Measurements from ENCODE around the gene TCTA. TPM values are rescaled to one million over a fixed set of nuclear protein-coding genes. Genes with fewer than 3 reads are reported as not detected.

TCTA gene
- total RNA-seq, 4 donors from 2014 or later: 24.6 to 52.9 (median 30.1) TPM

DNA sequence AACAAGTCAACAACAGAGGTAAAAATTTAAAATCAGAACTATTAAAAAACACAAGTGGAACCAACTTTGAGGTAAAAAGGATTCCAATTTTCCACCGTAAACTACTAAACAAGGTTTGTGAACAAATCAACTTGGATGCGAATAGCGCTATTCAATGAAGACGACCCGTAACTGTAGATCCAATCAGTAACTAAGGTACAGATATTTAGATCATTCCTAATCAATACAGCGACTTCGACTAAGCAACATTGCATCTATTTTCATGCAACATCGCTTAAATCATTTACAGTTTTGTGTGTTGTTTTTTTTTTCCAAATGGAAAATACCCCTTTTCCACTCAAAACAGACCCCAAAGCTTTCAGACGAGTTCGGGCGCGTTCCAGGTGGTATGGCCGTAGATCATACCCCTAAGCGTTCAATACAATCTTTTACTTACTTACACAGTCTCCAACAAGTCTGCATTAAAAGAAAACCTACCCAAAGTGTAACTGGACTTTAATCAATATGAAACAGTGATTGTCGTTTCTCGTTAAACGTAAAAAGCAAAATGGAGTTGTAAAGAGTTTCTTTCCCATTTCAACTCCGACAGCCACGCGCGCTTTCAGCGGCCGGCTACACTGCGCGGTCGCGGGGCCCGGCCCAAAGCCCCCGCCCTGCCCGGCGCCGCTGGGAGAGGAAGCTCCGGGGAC is 1.2 kb upstream of the TCTA start:
- Histone ChIP-seq H3K4me3 (peak overlapping the region; percentile 61 to 97 (median 80)), H3K27me3 (no peaks in the 10 kb centered on the region), H3K4me1 (peaks cover 3 to 79% (median 37%) of the 10 kb centered on the region in 4 donors), H3K36me3 (peaks cover 0 to 16% (median 0%) of the 10 kb centered on the region in 3 donors), H3K27ac (peak overlapping the region; percentile 96 to 99 (median 97)), H3K9me3 (no peaks in the 10 kb centered on the region)
- TF ChIP-seq EP300 (IDR thresholded peaks at IDR 0.05) (no peak), POLR2A (IDR thresholded peaks at IDR 0.05) (no peak)
- TF ChIP-seq, protein P1, sequence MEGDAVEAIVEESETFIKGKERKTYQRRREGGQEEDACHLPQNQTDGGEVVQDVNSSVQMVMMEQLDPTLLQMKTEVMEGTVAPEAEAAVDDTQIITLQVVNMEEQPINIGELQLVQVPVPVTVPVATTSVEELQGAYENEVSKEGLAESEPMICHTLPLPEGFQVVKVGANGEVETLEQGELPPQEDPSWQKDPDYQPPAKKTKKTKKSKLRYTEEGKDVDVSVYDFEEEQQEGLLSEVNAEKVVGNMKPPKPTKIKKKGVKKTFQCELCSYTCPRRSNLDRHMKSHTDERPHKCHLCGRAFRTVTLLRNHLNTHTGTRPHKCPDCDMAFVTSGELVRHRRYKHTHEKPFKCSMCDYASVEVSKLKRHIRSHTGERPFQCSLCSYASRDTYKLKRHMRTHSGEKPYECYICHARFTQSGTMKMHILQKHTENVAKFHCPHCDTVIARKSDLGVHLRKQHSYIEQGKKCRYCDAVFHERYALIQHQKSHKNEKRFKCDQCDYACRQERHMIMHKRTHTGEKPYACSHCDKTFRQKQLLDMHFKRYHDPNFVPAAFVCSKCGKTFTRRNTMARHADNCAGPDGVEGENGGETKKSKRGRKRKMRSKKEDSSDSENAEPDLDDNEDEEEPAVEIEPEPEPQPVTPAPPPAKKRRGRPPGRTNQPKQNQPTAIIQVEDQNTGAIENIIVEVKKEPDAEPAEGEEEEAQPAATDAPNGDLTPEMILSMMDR (IDR thresholded peaks at IDR 0.05): no peak
- WGBS, 2 donors: 1% methylated on average over 33 of the region's 33 CpGs
- DNase-seq (ENCODE audit: low spot score in 2 of 2): no peak

DNA sequence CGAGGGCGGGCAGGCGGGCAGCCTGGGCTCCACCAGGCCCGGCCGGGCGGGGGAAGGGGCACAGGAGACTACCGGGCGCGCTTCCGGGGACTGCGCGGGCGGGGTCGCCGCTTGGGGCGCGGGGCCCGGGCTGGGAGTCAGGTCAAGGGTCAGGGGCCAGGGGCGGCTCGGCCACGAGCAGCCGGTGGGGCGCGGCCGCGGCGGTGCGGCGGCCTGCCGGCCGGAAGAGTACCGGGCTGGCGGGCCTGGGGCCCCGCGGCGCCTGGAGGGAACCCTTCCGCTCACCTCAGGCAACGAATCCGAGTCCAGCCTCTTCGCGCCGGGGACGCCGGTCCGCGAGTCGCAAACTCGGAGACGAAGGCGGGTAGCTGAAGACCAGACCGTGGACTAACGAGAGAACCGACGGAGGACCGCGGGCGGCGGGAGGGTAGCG is 672 bp upstream of the TCTA start:
- Histone ChIP-seq H3K9me3 (no peaks in the 10 kb centered on the region), H3K4me3 (peak overlapping the region; percentile 61 to 97 (median 80)), H3K36me3 (peaks cover 0 to 21% (median 0%) of the 10 kb centered on the region in 3 donors), H3K4me1 (peaks cover 3 to 79% (median 34%) of the 10 kb centered on the region in 4 donors), H3K27ac (peak overlapping the region; percentile 96 to 99 (median 97)), H3K27me3 (no peaks in the 10 kb centered on the region)
- WGBS, 2 donors: 0% methylated on average over 11 of the region's 59 CpGs; no CpG with 5 or more reads in 1 of the 2 donors
- DNase-seq (ENCODE audit: low spot score in 2 of 2): peak in 1 of 2 donors; percentile 32
- TF ChIP-seq POLR2A (IDR thresholded peaks at IDR 0.05) (no peak), EP300 (IDR thresholded peaks at IDR 0.05) (no peak)
- TF ChIP-seq, protein P1 (IDR thresholded peaks at IDR 0.05): peak in 2 of 5 experiments; percentile 15 to 29

DNA sequence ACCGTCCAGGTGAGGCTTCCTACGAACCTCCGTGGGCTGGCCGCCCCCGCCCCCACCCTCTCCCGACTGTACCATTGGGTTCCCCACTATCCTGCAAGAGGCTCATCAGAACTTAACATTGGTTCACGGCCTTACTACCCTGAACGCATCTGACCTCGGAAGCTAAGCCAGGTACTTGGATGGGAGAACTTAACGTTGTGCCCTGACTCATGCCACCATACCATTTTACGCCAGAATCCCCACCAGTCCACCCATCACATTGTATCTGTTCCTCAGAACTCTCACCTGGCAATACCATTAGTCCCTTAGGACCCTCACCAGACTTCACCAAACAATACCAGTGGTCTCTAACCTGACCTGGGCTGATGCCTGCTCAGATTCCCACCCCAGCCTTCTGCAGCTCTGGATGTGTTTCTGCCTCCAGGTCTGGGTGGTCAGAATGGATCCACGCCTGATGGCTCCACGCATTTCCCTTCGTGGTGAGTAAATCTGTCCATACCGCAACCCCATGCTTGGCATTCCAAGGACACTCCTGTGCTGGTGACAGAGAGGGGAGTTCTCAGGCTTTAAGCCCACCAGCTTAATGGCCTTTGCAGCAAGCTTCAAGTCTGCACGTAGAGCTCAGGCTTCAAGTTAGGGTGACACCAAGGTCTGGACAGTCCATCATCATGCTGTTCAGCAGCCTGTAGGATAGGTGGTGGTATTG is 562 bp downstream of the TCTA start:
- no peak for TF ChIP-seq EP300 (IDR thresholded peaks at IDR 0.05)
- TF ChIP-seq POLR2A (IDR thresholded peaks at IDR 0.05): no peak
- TF ChIP-seq, protein P1 (IDR thresholded peaks at IDR 0.05): no peak
- WGBS, 2 donors: 32 to 40% methylated on average over 16 of the region's 16 CpGs

DNA sequence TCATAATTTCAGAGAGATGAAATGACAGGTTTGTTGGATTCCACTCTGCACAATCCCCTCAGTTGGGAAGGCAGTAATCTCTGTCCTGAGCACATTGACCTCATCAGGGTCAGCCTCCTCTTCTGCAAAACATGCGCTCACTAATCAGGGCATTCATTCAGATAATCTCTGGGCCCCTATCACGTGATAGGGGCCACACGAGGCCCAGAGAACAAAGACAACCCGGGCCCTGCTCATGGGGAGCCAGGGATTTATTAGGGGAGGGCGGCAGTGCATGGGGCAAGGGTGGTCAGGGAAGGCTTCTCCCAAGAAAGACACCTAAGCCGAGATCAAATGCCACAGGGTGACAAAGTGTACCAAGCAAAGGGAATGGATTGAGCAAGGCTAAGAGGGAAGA is 1.1 kb downstream of the TCTA start:
- TF ChIP-seq POLR2A (IDR thresholded peaks at IDR 0.05): no peak
- no peak for TF ChIP-seq EP300 (IDR thresholded peaks at IDR 0.05)
- TF ChIP-seq, protein P1 (IDR thresholded peaks at IDR 0.05): no peak
- 81 to 85% methylated on average over 6 of the region's 6 CpGs for WGBS, 2 donors
- H3K9me3 ChIP-seq: no peaks in the 10 kb centered on the region
- H3K36me3 ChIP-seq: peaks cover 0 to 35% (median 4%) of the 10 kb centered on the region in 3 donors
- peak overlapping the region; percentile 69 to 97 (median 84) for H3K4me3 ChIP-seq
- H3K4me1 ChIP-seq: peaks cover 3 to 71% (median 27%) of the 10 kb centered on the region in 4 donors
- no peak for DNase-seq (ENCODE audit: low spot score in 2 of 2)
- H3K27ac ChIP-seq: peak overlapping the region in 3 of 4 donors; percentile 92 to 99 (median 96)
- H3K27me3 ChIP-seq: no peaks in the 10 kb centered on the region

More for the DNA sequence above, 562 bp downstream of the TCTA start:
- Histone ChIP-seq H3K4me3 (peak overlapping the region; percentile 69 to 97 (median 84)), H3K4me1 (peaks cover 3 to 76% (median 30%) of the 10 kb centered on the region in 4 donors), H3K36me3 (peaks cover 0 to 33% (median 2%) of the 10 kb centered on the region in 3 donors), H3K27ac (peak overlapping the region; percentile 49 to 99 (median 94)), H3K27me3 (no peaks in the 10 kb centered on the region), H3K9me3 (no peaks in the 10 kb centered on the region)
- no peak for DNase-seq (ENCODE audit: low spot score in 2 of 2)

Measured in tibial nerve (tissue), 4 donors.